Osteocyte (in vitro differentiated cells): Measurements from ENCODE around the gene MAMDC2. TPM values are rescaled to one million over a fixed set of nuclear protein-coding genes. Genes with fewer than 3 reads are reported as not detected.

ENCODE experiments used
- DNase-seq: peaks from one replicate; pipeline ENCODE4 v3.0.0; 2021; ENCODE audit warnings: mixed read lengths; ENCODE audit not compliant: unreplicated experiment; ENCODE audit errors: extremely low spot score
- H3K27ac Mint-ChIP-seq: one replicate; pipeline ENCODE4 v1.8.0; 2021; ENCODE audit warnings: mild to moderate bottlenecking, mixed read lengths; ENCODE audit not compliant: unreplicated experiment
- H3K27me3 Mint-ChIP-seq: one replicate; pipeline ENCODE4 v1.8.0; 2021; ENCODE audit warnings: mixed read lengths; ENCODE audit not compliant: unreplicated experiment
- H3K36me3 Mint-ChIP-seq: one replicate; pipeline ENCODE4 v1.8.0; 2021; ENCODE audit warnings: mixed read lengths; ENCODE audit not compliant: unreplicated experiment
- H3K4me1 Mint-ChIP-seq: one replicate; pipeline ENCODE4 v1.8.0; 2021; ENCODE audit warnings: mixed read lengths; ENCODE audit not compliant: unreplicated experiment
- H3K4me3 Mint-ChIP-seq: one replicate; pipeline ENCODE4 v1.8.0; 2021; ENCODE audit warnings: mild to moderate bottlenecking, moderate library complexity, mixed read lengths; ENCODE audit not compliant: unreplicated experiment
- H3K9me3 Mint-ChIP-seq: one replicate; pipeline ENCODE4 v1.8.0; 2021; ENCODE audit warnings: mixed read lengths; ENCODE audit not compliant: unreplicated experiment
- total RNA-seq: library from RNA; stranded (reverse); gene quantifications from 2 replicates; pipeline ENCODE4 v1.2.1, GENCODE V29; 2021
- TF ChIP-seq, protein P1 (sequence below): fragments of 200-600 bp; sonication (generic); IDR thresholded peaks from 2 replicates; pipeline ENCODE4 v1.5.0; 2021; ENCODE audit warnings: antibody characterized with exemption, mild to moderate bottlenecking, moderate library complexity

Gene MAMDC2
- total RNA-seq, 1 donor from 2014 or later: 11.3 TPM

DNA sequence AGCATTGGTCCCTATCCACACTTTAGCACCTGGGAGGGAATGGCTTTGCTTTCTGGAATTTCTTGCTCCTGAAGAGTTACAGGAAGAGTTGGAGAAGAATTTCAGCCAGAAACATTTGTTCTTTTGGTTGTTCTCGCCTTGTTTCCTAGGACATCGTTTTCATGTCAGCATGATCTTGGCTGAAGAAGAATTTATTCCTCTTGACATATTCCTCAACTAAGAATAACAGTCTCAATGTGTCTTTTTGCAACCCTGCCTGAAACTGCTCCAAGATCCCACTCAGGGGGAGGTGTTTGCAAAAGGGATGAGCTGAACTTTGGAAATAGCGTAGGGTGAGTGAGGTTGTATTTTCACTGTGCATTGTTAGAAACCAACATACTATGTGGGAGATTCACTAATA, 26.1 kb downstream of the MAMDC2 start:
- Mint-ChIP-seq H3K27me3 (no peaks in the 10 kb centered on the region), H3K36me3 (no peaks in the 10 kb centered on the region), H3K9me3 (no peaks in the 10 kb centered on the region), H3K4me1 (peaks cover 31% of the 10 kb centered on the region), H3K27ac (peak overlapping the region; percentile 36), H3K4me3 (no peak overlapping the region)
- DNase-seq: no peak
- TF ChIP-seq, protein P1, sequence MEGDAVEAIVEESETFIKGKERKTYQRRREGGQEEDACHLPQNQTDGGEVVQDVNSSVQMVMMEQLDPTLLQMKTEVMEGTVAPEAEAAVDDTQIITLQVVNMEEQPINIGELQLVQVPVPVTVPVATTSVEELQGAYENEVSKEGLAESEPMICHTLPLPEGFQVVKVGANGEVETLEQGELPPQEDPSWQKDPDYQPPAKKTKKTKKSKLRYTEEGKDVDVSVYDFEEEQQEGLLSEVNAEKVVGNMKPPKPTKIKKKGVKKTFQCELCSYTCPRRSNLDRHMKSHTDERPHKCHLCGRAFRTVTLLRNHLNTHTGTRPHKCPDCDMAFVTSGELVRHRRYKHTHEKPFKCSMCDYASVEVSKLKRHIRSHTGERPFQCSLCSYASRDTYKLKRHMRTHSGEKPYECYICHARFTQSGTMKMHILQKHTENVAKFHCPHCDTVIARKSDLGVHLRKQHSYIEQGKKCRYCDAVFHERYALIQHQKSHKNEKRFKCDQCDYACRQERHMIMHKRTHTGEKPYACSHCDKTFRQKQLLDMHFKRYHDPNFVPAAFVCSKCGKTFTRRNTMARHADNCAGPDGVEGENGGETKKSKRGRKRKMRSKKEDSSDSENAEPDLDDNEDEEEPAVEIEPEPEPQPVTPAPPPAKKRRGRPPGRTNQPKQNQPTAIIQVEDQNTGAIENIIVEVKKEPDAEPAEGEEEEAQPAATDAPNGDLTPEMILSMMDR: no peak

DNA sequence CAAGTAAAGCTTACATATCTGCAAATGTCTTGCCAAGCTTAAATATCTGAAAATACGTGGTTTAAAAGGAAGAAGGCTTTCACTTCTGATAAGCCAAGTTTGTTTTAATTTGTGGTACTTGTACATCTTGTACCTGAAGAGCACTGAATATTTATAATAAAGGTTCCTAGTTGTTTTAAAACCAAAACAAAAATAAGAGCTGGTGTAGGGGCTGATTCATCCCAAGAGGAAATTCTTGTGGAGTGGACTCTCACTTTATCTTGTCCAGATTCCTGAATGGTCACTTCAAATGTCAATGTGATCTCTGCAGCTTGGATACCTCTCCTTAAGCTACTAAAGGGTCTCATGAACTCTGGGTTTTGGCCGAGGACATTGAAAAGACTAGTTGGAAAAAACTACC, 29.5 kb downstream of the MAMDC2 start:
- Mint-ChIP-seq H3K4me3 (no peak overlapping the region), H3K36me3 (no peaks in the 10 kb centered on the region), H3K9me3 (no peaks in the 10 kb centered on the region), H3K27me3 (no peaks in the 10 kb centered on the region), H3K27ac (no peak overlapping the region), H3K4me1 (peaks cover 33% of the 10 kb centered on the region)
- TF ChIP-seq, protein P1: no peak
- no peak for DNase-seq

GRCh38 chr9:70073756-70074155, 30.1 kb downstream of the MAMDC2 start:
- DNase-seq: no peak
- Mint-ChIP-seq H3K9me3 (no peaks in the 10 kb centered on the region), H3K27ac (no peak overlapping the region), H3K4me1 (peaks cover 29% of the 10 kb centered on the region), H3K4me3 (no peak overlapping the region), H3K36me3 (no peaks in the 10 kb centered on the region), H3K27me3 (no peaks in the 10 kb centered on the region)
- TF ChIP-seq, protein P1: no peak

GRCh38 chr9:70076678-70077077, 33.0 kb downstream of the MAMDC2 start:
- Mint-ChIP-seq H3K9me3 (no peaks in the 10 kb centered on the region), H3K4me3 (no peak overlapping the region), H3K27me3 (no peaks in the 10 kb centered on the region), H3K4me1 (peaks cover 23% of the 10 kb centered on the region), H3K27ac (peak overlapping the region; percentile 54), H3K36me3 (no peaks in the 10 kb centered on the region)
- DNase-seq: no peak
- TF ChIP-seq, protein P1: no peak

- no peak overlapping the region for H3K4me3 Mint-ChIP-seq
- no peak overlapping the region for H3K27ac Mint-ChIP-seq
- no peaks in the 10 kb centered on the region for H3K36me3 Mint-ChIP-seq
- H3K9me3 Mint-ChIP-seq: no peaks in the 10 kb centered on the region
- DNase-seq: no peak
- H3K27me3 Mint-ChIP-seq: no peaks in the 10 kb centered on the region
- H3K4me1 Mint-ChIP-seq: peaks cover 26% of the 10 kb centered on the region
- TF ChIP-seq, protein P1: no peak
Measured at GRCh38 chr9:70079417-70080037, 35.9 kb downstream of the MAMDC2 start.
